Middle frontal gyrus (tissue), 1 donor: ENCODE measurements around the gene EIF3L.

ENCODE experiments used
- DNase-seq: peaks from one replicate; pipeline ENCODE4 v3.0.0-alpha.2; 2015; ENCODE audit warnings: low spot score; ENCODE audit errors: extremely low spot score

The EIF3L gene

GRCh38 chr22:37817705-37818408 lies 31.4 kb upstream of the EIF3L start:
- peak; percentile 73 for DNase-seq

- no peak for DNase-seq
Measured at GRCh38 chr22:37818409-37819104, 30.7 kb upstream of the EIF3L start.

GRCh38 chr22:37819105-37819433 lies 30.1 kb upstream of the EIF3L start:
- DNase-seq: no peak

- no peak for DNase-seq
Measured at GRCh38 chr22:37820350-37820749, 28.9 kb upstream of the EIF3L start.

- DNase-seq: no peak
Measured at GRCh38 chr22:37822079-37822833, 27.0 kb upstream of the EIF3L start.

- no peak for DNase-seq
Measured at GRCh38 chr22:37823134-37823985, 25.9 kb upstream of the EIF3L start, which contains the start of gene GALR3. GALR3 (plus strand) TSS chr22:37823382; CDS start chr22:37823407, 25 bp downstream.

- DNase-seq: no peak
Measured at GRCh38 chr22:37824674-37825641, 24.3 kb upstream of the EIF3L start.

DNA sequence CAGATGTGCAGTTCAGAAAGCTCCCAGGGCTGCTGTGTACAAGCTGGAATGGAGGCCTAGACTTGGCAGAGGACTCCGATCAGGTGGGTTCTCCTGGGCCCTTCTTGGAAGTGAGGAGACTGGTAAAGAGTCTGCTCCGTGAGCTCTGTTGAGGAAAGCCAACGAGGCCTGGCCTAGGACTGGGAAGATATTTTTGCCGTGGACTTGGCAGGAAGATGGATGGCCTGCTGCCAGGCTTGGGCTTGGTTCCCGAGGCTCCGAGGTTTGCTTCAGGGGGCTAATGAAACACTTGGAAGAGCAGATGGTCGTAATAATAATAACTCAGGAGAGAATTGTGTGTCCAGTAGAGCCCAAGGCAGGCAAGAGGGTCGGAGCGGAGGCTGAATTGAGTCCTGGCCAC lies 22.2 kb upstream of the EIF3L start:
- no peak for DNase-seq

GRCh38 chr22:37830093-37830842 lies 19.0 kb upstream of the EIF3L start:
- no peak for DNase-seq

DNA sequence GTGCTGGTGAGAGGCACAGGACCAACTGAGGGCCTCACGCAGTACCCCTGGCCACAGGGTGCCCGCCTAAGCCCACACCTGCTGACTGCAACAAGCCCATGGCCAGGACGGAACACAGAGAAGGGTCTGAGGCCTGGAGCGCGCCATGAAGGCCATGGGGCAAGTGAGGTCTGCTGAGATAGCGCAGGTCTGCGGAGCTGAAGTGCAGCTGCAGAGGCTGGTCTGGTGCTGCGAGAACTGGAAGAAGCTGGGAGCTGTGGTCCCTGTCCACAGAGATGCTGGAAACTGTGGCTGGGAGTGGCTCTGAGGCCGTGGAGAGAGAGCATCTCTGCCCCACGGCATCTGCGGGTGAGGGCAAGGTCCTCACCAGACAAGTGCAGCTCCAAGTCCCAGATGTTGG lies 17.7 kb upstream of the EIF3L start:
- DNase-seq: no peak

DNA sequence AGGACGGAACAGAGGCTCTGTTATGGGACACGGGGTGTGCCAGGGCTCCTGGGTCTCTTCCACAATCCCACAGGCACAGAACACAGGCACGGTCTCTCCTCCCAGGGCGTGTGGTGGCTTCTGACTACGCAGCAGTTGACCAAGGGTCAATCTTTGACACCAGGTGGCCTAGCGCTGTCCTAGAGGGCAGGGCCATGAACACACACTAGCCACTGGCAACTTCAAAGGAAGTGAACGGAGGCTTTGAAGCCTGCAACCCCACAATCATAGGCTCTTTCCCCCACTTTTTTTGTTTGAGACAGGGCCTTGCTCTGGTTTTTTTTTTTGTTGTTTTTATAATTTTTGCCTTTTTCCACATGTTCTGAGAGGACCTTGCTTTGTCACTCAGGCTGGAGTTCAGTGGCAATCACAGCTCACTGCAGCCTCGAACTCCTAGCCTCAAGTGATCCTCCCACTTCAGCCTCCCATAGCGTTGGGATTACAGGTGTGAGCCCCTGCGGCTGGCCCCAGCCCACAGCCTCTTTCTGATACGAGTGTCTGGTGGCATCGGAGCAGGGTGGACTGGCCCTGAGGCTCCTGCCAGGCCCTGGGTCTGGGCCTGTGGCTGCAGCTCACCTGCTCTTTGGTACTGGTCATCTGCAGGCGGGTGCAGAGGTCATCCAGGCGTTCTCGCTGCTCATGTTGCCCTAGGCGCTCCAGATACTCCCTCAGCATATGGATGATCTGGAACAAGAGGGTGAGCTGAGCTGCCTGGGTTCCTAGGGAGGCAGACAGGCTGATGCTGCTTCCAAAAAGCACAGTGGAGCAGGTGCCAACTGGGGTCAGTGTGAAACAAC lies 17.0 kb upstream of the EIF3L start:
- DNase-seq: no peak

DNA sequence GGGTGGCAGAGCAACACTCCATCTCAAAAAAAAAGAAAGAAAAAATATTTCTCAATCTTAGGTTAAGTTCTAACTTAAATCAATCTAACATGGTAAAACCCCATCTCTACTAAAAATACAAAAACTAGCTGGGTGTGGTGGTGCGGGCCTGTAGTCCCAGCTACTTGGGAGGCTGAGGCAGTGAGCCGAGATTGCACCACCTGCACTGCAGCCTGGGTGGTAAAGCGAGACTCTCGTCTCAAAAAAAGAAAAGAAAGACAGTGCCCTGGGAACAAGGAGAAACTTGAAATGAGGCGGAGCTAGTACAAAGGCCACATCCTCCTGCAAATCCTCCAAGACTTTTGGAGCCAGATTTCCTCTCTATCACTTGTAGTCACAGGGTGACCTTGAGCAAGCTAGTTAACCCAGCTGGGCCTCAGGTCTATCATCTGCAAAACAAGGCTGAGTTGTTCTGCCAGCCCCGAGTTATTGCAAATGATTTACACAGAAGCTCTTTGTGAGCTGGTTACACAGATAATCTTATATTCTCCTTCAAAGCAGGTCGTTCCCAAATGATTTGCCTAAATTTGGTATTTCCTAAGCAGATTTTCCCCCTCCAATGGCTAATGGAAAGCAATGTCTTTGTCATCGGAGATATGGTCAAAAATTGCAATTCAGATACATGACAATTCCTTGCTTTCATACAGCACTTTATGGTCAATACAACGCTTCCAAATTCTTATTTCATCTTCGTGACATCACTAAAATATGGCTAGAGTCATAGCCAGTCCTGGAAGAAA lies 7.0 kb upstream of the EIF3L start:
- DNase-seq: no peak

DNA sequence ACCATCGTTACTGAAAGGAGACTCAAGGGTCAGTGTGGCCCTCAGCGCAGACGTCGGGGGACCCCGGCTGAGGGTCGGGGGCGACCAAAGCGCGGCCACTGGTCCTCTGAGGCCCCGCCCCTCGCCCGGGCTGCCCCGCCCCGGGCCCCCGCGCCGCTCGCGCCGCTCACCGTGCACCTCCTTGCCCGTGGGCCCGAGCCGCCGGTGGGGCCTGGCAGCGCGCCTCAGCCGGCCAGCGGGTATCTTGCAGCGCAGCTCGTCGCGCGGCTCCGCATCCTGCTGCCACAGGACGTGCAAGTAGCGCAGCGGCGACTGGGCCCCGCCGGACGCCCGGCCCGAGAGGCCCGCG lies 5.5 kb upstream of the EIF3L start:
- DNase-seq: no peak

DNA sequence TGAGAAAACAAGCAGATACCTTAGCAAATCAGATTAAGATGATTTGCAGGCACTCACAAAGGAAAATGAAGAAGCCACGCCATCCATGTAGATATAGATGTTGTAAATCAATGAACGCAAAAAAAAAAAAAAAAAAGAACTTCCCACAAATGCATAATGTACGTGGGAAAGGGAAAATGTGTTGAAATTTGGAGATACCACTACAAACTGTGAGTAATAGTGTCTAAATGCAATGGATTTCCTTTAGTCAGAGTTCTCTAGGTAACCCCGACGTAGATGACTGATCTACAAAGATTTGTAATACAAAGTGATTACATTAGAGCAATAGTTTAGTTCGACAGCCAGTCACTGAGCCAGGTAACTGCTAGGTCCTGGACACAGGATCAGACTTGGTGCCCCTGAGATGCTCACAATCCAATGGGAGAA lies 4.3 kb upstream of the EIF3L start:
- DNase-seq: no peak

DNA sequence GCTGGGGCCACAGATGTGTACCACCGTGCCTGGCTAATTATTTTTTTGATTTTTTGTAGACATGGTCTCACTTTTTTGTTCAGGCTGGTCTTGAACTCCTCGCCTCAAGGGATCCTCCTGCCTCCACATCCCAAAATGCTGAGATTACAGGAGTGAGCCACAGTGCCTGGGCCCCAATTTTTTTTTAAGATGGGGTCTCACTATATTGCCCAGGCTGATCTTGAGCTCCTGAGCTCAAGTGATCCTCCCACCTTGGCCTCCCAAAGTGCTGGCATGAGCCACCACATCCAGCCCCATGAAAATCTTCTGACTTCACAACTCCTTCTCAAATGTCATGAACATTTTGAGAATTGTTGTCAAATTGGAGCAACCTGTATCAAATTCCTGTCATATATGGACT lies 2.8 kb upstream of the EIF3L start:
- DNase-seq: no peak

- no peak for DNase-seq
Measured at GRCh38 chr22:37848587-37849088, 581 bp upstream of the EIF3L start.

- DNase-seq: no peak
Measured at GRCh38 chr22:37850801-37851200, 1.6 kb downstream of the EIF3L start.

DNA sequence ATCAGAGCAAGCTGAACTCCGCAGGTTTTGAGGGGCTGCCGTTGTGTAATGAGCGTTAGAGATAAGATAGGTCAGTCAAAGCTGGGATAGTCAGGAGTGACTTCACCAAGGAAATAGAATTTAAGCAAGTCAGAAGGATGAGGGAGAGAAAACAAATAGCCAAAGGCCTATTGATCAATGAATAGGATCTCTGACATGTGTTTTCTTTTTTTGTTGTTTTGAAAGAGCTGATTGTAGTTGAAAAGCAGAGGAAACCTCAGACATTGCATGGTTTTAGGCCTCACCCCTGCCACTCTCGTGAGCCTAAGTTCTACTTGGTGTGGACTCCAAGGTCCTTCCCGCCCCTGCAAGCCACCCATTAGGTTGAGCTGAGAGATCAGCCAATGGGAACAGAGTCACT lies 3.2 kb downstream of the EIF3L start:
- no peak for DNase-seq
